AG04449 (cell line): ENCODE data around the gene ALG9.
A peak's percentile ranks its signal among the peaks of the same experiment; 100 is the strongest.
"Not testable (repeated sequence)": the region's sequence is repeated elsewhere in the genome, so short reads cannot be mapped to it uniquely, and the experiment has no call there.

Source experiments
- CTCF ChIA-PET: fragments of 350-600 bp; formaldehyde crosslinking; extraction: SDS; loops from one replicate; lab custom pipeline; 2021; ENCODE audit warnings: antibody characterized with exemption; lab: Yijun Ruan, JAX
- POLR2A ChIA-PET: fragments of 400-600, 350-600 bp; formaldehyde crosslinking; extraction: SDS; loops from one replicate; lab custom pipeline; 2020; ENCODE audit warnings: antibody characterized with exemption, inconsistent platforms; lab: Yijun Ruan, JAX
- DNase-seq: peaks from one replicate; pipeline ENCODE4 v3.0.0-alpha.2; 2010; ENCODE audit warnings: low read depth, low spot score
- H3K4me3 ChIP-seq: 2 replicates; pipeline ENCODE4 v1.5.1; 2011; ENCODE audit warnings: low read depth, mild to moderate bottlenecking, control low read depth, low read length
- TF ChIP-seq, protein P1 (sequence below): IDR thresholded peaks from one replicate; pipeline ENCODE4 v1.5.1; 2011; ENCODE audit warnings: mild to moderate bottlenecking, moderate library complexity, low read length, control low read depth, inconsistent platforms; ENCODE audit not compliant: insufficient read depth; ENCODE audit errors: missing control alignments

Gene ALG9

DNA sequence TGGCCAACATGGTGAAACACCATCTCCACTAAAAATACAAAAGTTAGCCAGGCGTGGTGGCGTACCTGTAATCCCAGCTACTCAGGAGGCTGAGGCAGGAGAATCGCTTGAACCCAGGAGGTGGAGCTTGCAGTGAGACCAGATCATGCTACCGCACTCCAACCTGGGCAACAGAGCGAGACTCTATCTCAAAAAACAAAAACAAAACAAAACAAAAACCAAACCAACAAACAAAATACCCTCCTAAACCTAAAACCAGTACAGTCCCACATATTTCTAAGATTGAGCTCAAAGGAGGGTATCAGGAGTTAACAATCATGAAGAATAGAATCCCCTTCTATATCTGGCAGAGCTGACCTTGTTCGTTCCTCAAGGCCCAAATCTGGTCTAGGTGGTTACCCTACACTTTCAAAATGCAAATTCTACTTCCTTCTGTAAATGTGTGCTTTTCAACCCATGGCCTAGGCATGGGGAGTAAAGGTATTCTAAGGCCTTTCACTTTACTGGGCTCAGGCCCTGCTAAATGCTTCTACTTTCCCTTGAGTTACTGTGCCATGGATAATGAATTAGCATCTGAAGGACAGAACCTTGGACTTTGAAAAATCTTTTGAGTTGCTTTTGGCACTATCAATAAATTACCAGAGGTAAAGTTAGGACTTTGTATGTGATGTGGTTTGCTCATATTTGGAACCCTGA, 94.8 kb downstream of the ALG9 start:
- ChIA-PET CTCF (interaction anchor here (0.7 to 6.3 kb wide), 51 partner anchors 9 to 494 kb away, joined by 3 to 145 read pairs (median 5); partner anchors contain the start of genes PPP2R1B and SIK2), POLR2A (no interaction called here)
- no peak for DNase-seq
- TF ChIP-seq, protein P1, sequence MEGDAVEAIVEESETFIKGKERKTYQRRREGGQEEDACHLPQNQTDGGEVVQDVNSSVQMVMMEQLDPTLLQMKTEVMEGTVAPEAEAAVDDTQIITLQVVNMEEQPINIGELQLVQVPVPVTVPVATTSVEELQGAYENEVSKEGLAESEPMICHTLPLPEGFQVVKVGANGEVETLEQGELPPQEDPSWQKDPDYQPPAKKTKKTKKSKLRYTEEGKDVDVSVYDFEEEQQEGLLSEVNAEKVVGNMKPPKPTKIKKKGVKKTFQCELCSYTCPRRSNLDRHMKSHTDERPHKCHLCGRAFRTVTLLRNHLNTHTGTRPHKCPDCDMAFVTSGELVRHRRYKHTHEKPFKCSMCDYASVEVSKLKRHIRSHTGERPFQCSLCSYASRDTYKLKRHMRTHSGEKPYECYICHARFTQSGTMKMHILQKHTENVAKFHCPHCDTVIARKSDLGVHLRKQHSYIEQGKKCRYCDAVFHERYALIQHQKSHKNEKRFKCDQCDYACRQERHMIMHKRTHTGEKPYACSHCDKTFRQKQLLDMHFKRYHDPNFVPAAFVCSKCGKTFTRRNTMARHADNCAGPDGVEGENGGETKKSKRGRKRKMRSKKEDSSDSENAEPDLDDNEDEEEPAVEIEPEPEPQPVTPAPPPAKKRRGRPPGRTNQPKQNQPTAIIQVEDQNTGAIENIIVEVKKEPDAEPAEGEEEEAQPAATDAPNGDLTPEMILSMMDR = no peak
- no peak overlapping the region for H3K4me3 ChIP-seq

DNA sequence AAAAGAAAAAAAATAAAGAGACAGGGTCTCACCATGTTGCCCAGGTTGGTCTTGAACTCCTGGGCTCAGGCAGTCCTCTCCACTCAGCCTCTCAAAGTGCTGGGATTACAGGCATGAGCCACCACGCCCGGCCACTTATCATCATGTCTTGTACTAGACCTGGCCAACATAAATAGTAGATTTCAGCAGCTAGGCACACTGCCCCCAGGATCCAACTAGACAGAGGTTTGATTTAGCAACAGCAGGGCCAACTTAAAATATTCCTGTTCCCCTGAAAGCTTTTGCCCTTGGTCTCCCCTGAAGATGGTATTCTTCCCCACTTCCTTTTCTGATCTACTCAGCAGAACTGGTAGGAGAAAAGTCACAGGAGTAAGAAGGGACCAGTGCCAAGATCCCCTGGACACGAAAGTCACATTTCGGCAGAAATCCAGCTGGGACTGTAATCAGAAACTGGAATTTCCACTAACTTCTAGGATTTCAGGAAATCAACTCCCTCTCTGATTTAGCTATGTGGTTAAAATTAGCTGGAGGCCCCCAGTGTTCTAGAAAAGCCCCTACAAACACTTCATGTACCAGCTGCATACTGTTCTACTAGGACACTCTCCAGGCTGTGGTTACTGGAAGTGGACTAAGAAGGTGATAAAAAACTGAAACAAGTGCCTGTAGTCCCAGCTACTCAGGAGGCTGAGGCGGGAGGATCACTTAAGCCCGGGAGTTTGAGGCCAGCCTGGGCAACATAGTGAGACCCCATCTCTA, 96.2 kb downstream of the ALG9 start:
- TF ChIP-seq, protein P1 = no peak
- POLR2A ChIA-PET = no interaction called here

DNA sequence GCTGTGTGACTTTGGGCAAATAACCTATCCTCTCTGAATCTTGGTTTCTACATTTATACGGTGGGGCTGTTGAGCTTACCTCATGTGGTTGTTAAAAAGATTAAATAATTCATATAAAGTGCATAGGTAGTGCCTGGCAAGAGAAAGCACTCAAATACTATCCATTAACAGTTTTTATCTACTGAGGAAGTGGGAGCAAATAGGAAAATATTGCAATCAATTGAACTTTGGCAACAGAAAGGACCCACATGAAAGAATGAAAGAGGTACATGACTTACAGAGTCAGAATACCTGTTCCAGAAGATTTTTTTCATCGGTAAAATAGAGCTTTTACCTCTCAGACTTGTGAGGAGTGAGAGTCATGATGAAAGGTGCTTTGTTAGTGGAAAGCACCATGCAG, 98.8 kb downstream of the ALG9 start:
- CTCF ChIA-PET = interaction anchor here (1.0 to 1.9 kb wide), 4 partner anchors 57 to 319 kb away, joined by 3 to 7 read pairs (median 3); no protein-coding TSS in a partner anchor
- POLR2A ChIA-PET = no interaction called here

More for the DNA sequence above, 96.2 kb downstream of the ALG9 start:
- DNase-seq = no peak
- CTCF ChIA-PET = interaction anchor here (0.6 to 6.3 kb wide), 17 partner anchors 8 to 321 kb away, joined by 3 to 145 read pairs (median 14); partner anchors contain the start of genes PPP2R1B and SIK2
- H3K4me3 ChIP-seq = no peak overlapping the region

DNA sequence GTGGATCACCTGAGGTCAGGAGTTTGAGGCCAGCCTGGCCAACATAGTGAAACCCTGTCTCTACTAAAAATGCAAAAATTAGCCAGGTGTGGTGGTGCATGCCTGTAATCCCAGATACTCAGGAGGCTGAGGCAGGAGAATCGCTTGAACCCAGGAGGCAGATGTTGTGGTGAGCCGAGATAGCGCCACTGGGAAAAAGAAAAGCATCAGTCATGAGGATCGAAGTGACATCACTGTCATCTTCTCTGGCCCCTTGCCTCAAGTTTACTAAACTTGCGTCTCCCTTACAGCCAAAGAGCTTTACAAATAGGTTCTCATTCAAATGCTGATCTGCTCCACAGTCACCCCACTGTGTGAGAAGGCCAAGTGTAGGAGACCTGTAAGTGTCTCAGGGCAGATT, 100.2 kb downstream of the ALG9 start:
- POLR2A ChIA-PET, DNase-seq, H3K4me3 ChIP-seq: not testable (repeated sequence)
- CTCF ChIA-PET = interaction anchor here (0.9 to 13.3 kb wide), 5 partner anchors 73 to 316 kb away, joined by 3 to 137 read pairs (median 4); partner anchors contain the start of gene SIK2

More for the DNA sequence above, 98.8 kb downstream of the ALG9 start:
- no peak for DNase-seq
- no peak overlapping the region for H3K4me3 ChIP-seq
- TF ChIP-seq, protein P1 = no peak

DNA sequence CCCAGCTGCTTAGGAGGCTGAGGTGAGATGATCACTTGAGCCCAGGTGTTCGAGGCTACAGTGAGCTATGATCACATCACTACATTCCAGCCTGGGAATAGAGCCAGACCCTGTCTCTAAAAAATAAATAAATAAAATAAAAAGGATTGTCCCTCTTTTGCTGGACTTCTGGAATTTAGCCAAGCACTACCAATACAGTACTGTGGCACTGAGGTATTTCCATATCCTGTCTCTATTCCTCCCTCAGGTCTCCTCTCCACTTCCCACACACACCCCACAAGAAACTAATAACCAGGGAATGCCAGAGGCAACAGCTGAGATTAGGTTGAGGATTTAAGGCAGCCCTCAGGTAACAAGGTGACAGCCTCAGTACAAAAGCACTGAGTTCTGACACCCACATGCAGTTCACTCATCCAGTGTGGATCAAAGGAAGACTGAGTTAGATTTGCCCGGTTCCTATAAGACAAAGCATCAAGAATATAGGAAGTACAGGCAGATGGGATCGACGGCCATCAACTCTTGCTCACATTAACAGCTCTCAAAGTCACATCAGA, 100.7 kb downstream of the ALG9 start:
- ChIA-PET CTCF (interaction anchor here (1.1 to 13.3 kb wide), 4 partner anchors 73 to 316 kb away, joined by 3 to 137 read pairs (median 6); partner anchors contain the start of gene SIK2), POLR2A (no interaction called here)
- TF ChIP-seq, protein P1 = no peak
- H3K4me3 ChIP-seq = no peak overlapping the region
- no peak for DNase-seq

DNA sequence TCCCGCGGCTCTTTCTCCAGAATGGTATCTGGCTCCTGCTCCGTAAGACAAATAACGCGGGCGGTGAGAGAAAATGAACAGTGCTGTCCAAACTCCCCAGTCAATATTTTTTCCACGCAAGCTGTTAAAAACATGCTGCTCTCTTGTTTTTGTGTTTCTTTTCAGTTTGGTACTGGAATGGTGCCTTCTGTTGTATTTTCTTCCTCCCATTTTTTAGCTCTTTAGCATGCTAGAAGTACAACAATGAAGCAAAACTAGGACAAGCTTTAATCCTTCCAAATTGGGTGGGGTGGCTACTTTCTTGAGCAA, 104.6 kb downstream of the ALG9 start:
- H3K4me3 ChIP-seq = peak overlapping the region; percentile 95
- TF ChIP-seq, protein P1 = no peak
- DNase-seq = no peak
- ChIA-PET CTCF (interaction anchor here (0.8 to 13.3 kb wide), 15 partner anchors 10 to 313 kb away, joined by 3 to 137 read pairs (median 3); partner anchors contain the start of gene SIK2), POLR2A (interaction anchor here (1.1 to 1.4 kb wide), 2 partner anchors 29 to 164 kb away, joined by 3 read pairs; no protein-coding TSS in a partner anchor)
